WTC11 (cell line): ENCODE data around the gene AIG1. TPM values are rescaled to one million over a fixed set of nuclear protein-coding genes. Genes with fewer than 3 reads are reported as not detected.

ENCODE experiments used
- ATAC-seq: fragments of 200-7000 bp; cut with Tn5 transposase; 2 replicates; pipeline ENCODE4 v1.10.0; 2021; ENCODE audit warnings: mild to moderate bottlenecking, moderate library complexity
- CTCF ChIA-PET: fragments of 300-600 bp; sonication (Branson Sonifier 250); formaldehyde crosslinking; loops from one replicate; lab custom pipeline; 2021; ENCODE audit warnings: antibody characterized with exemption; lab: Charles Lee
- POLR2A ChIA-PET: fragments of 350-600 bp; sonication (Branson Sonifier 250); formaldehyde crosslinking; loops from one replicate; lab custom pipeline; 2021; ENCODE audit warnings: antibody characterized with exemption; lab: Charles Lee
- DNase-seq: peaks from one replicate; pipeline ENCODE4 v3.0.0; 2021; ENCODE audit warnings: low spot score
- H3K27ac Mint-ChIP-seq: 2 replicates; pipeline ENCODE4 v1.8.0; 2021; ENCODE audit warnings: mixed read lengths
- H3K27me3 Mint-ChIP-seq: 2 replicates; pipeline ENCODE4 v1.8.0; 2021; ENCODE audit warnings: low read depth, mild to moderate bottlenecking, moderate library complexity, mixed read lengths
- H3K36me3 Mint-ChIP-seq: 2 replicates; pipeline ENCODE4 v1.8.0; 2021; ENCODE audit warnings: mixed read lengths
- H3K4me1 Mint-ChIP-seq: 2 replicates; pipeline ENCODE4 v1.8.0; 2022; ENCODE audit warnings: mixed read lengths
- H3K4me3 Mint-ChIP-seq: 2 replicates; pipeline ENCODE4 v1.8.0; 2021; ENCODE audit warnings: mild to moderate bottlenecking, moderate library complexity, mixed read lengths
- H3K9me3 Mint-ChIP-seq: 2 replicates; pipeline ENCODE4 v1.8.0; 2021; ENCODE audit warnings: mixed read lengths
- ATF3 ChIP-seq: sonication (generic); formaldehyde crosslinking; conservative IDR thresholded peaks from 2 replicates; pipeline ENCODE4 v1.8.1; 2022; ENCODE audit warnings: mild to moderate bottlenecking, missing genetic modification reagents
- CTCF ChIP-seq: fragments of 200-600 bp; IDR thresholded peaks from 2 replicates; pipeline ENCODE4 v1.8.0; 2022; ENCODE audit warnings: antibody characterized with exemption
- GTF2I ChIP-seq: fragments of 250-450 bp; sonication (Bioruptor Pico); conservative IDR thresholded peaks from 2 replicates; pipeline ENCODE4 v1.4.0; 2021; ENCODE audit warnings: mild to moderate bottlenecking
- HMGA2 ChIP-seq: fragments of 250-450 bp; sonication (Bioruptor Pico); IDR thresholded peaks from 2 replicates; pipeline ENCODE4 v1.4.0; 2021; ENCODE audit warnings: mild to moderate bottlenecking, moderate library complexity
- HMGXB4 ChIP-seq: sonication (generic); formaldehyde crosslinking; IDR thresholded peaks from 2 replicates; pipeline ENCODE4 v1.8.1; 2023; ENCODE audit warnings: mild to moderate bottlenecking, moderate library complexity, missing genetic modification reagents
- MYBL2 ChIP-seq: sonication (generic); formaldehyde crosslinking; IDR thresholded peaks from 2 replicates; pipeline ENCODE4 v1.8.1; 2023; ENCODE audit warnings: mild to moderate bottlenecking, moderate library complexity, missing genetic modification reagents
- PRRX2 ChIP-seq: fragments of 250-450 bp; sonication (Bioruptor Pico); IDR thresholded peaks from 2 replicates; pipeline ENCODE4 v1.8.0; 2021; ENCODE audit warnings: mild to moderate bottlenecking
- SMAD3 ChIP-seq: sonication (generic); formaldehyde crosslinking; IDR thresholded peaks from 2 replicates; pipeline ENCODE4 v1.8.0; 2022; ENCODE audit warnings: missing genetic modification reagents, mild to moderate bottlenecking, borderline replicate concordance
- SP1 ChIP-seq: sonication (generic); formaldehyde crosslinking; conservative IDR thresholded peaks from 2 replicates; pipeline ENCODE4 v1.8.1; 2022; ENCODE audit warnings: missing genetic modification reagents
- ZNF219 ChIP-seq: sonication (generic); formaldehyde crosslinking; IDR thresholded peaks from 2 replicates; pipeline ENCODE4 v1.8.0; 2023; ENCODE audit warnings: missing genetic modification reagents, mild to moderate bottlenecking, borderline replicate concordance
- ZNF416 ChIP-seq: fragments of 250-450 bp; sonication (Bioruptor Pico); IDR thresholded peaks from 2 replicates; pipeline ENCODE4 v1.9.0; 2021; ENCODE audit warnings: mild to moderate bottlenecking, inconsistent platforms
- ZNF671 ChIP-seq: fragments of 250-450 bp; sonication (Bioruptor Pico); IDR thresholded peaks from 2 replicates; pipeline ENCODE4 v1.8.0; 2021; ENCODE audit warnings: mild to moderate bottlenecking
- total RNA-seq: library from RNA; stranded (reverse); gene quantifications from 3 replicates; pipeline ENCODE4 v1.2.3, GENCODE V29; 2021
- TF ChIP-seq, protein P1 (sequence below): sonication (generic); formaldehyde crosslinking; IDR thresholded peaks from 2 replicates; pipeline ENCODE4 v1.8.1; 2022; ENCODE audit warnings: low read depth, missing genetic modification reagents, borderline replicate concordance
- TF ChIP-seq, protein P2 (sequence below): fragments of 250-450 bp; sonication (Bioruptor Pico); IDR thresholded peaks from 2 replicates; pipeline ENCODE4 v1.9.0; 2021; ENCODE audit warnings: mild to moderate bottlenecking, borderline replicate concordance
- TF ChIP-seq, protein P3 (sequence below): fragments of 250-450 bp; sonication (Bioruptor Pico); conservative IDR thresholded peaks from 2 replicates; pipeline ENCODE4 v1.9.0; 2021; ENCODE audit warnings: mild to moderate bottlenecking
- TF ChIP-seq, protein P4 (sequence below): sonication (generic); formaldehyde crosslinking; IDR thresholded peaks from 2 replicates; pipeline ENCODE4 v1.8.1; 2023; ENCODE audit warnings: mild to moderate bottlenecking, missing genetic modification reagents

Gene AIG1
- total RNA-seq, 1 experiment from 2014 or later, result 38.8 TPM

DNA sequence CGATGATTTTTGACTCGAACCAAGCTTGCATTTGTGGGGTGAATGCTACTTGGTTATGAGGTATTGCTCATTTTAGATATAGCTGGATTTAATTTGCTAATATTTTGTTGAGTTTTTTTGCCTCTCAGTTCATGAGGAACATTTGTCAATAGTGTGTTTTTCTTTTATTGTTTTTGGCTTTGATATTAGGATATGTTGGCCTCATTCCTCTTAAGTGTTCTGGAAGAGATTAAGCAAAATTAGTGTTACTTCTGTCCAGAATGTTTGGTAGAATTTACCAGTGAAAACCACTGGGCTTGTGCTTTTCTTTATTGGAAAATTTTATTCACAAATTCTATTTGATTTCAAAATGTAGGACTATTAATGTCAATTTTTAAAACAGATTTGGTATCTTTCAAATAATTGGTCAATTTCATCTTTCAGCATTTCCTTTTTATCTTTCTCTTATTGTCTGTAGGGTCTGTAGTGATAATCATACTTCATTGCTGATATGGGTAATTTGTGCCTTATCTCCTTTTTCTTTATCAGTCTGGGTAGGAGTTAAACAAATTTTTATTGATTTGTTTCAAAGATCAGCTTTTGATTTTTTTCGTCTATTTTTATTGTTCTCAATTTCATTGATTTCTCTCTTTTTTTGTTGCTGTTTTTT lies 14.1 kb downstream of the AIG1 start:
- Mint-ChIP-seq H3K4me1 (peaks cover 13% of the 10 kb centered on the region), H3K4me3 (no peak overlapping the region), H3K27ac (no peak overlapping the region), H3K9me3 (peaks cover 17% of the 10 kb centered on the region), H3K36me3 (peaks cover 7% of the 10 kb centered on the region), H3K27me3 (no peaks in the 10 kb centered on the region)
- CTCF ChIA-PET, result no interaction called here
- POLR2A ChIA-PET, result no interaction called here
- TF ChIP-seq ZNF219, result no peak
- no peak for TF ChIP-seq SP1 (CRISPR knock-in tag)
- TF ChIP-seq PRRX2 (CRISPR knock-in tag), result no peak
- no peak for TF ChIP-seq MYBL2 (CRISPR knock-in tag)
- TF ChIP-seq CTCF, result no peak
- TF ChIP-seq ATF3 (CRISPR knock-in tag), result no peak
- TF ChIP-seq, protein P1, sequence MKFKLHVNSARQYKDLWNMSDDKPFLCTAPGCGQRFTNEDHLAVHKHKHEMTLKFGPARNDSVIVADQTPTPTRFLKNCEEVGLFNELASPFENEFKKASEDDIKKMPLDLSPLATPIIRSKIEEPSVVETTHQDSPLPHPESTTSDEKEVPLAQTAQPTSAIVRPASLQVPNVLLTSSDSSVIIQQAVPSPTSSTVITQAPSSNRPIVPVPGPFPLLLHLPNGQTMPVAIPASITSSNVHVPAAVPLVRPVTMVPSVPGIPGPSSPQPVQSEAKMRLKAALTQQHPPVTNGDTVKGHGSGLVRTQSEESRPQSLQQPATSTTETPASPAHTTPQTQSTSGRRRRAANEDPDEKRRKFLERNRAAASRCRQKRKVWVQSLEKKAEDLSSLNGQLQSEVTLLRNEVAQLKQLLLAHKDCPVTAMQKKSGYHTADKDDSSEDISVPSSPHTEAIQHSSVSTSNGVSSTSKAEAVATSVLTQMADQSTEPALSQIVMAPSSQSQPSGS (CRISPR knock-in tag), result no peak
- TF ChIP-seq, protein P2, sequence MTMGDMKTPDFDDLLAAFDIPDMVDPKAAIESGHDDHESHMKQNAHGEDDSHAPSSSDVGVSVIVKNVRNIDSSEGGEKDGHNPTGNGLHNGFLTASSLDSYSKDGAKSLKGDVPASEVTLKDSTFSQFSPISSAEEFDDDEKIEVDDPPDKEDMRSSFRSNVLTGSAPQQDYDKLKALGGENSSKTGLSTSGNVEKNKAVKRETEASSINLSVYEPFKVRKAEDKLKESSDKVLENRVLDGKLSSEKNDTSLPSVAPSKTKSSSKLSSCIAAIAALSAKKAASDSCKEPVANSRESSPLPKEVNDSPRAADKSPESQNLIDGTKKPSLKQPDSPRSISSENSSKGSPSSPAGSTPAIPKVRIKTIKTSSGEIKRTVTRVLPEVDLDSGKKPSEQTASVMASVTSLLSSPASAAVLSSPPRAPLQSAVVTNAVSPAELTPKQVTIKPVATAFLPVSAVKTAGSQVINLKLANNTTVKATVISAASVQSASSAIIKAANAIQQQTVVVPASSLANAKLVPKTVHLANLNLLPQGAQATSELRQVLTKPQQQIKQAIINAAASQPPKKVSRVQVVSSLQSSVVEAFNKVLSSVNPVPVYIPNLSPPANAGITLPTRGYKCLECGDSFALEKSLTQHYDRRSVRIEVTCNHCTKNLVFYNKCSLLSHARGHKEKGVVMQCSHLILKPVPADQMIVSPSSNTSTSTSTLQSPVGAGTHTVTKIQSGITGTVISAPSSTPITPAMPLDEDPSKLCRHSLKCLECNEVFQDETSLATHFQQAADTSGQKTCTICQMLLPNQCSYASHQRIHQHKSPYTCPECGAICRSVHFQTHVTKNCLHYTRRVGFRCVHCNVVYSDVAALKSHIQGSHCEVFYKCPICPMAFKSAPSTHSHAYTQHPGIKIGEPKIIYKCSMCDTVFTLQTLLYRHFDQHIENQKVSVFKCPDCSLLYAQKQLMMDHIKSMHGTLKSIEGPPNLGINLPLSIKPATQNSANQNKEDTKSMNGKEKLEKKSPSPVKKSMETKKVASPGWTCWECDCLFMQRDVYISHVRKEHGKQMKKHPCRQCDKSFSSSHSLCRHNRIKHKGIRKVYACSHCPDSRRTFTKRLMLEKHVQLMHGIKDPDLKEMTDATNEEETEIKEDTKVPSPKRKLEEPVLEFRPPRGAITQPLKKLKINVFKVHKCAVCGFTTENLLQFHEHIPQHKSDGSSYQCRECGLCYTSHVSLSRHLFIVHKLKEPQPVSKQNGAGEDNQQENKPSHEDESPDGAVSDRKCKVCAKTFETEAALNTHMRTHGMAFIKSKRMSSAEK (CRISPR knock-in tag), result no peak
- TF ChIP-seq ZNF671 (CRISPR knock-in tag), result no peak
- TF ChIP-seq HMGA2, result no peak
- TF ChIP-seq GTF2I (CRISPR knock-in tag), result no peak
- no peak for TF ChIP-seq ZNF416
- TF ChIP-seq, protein P3, sequence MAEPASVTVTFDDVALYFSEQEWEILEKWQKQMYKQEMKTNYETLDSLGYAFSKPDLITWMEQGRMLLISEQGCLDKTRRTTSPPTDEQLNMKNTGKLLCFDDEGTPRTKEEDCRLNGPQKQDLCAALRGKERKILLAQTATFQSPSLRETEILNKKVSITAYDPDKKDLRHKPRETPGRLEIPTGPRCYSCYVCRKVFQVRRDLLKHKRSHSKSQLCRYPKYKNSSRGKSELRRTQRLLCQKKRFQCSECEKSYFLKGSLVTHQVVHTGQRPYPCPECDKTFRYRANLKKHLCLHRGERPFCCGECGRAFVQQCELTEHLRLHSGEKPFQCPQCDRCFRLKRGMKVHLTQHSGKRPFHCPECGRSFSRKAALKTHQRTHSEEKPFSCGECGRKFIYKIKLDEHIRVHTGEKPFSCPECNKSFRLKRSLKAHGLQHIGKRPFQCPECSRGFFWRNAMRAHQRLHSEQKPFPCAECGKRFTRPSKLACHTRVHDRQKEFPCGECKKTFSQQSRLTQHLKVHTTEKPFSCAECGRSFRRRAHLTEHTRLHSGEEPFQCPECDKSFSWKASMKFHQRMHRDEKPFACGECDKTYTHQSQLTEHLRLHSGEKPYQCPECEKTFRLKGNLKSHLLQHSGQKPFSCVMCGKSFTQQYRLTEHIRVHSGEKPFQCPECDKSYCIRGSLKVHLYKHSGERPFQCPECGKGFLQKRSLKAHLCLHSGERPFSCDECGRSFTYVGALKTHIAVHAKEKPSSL (CRISPR knock-in tag), result no peak
- no peak for TF ChIP-seq SMAD3
- TF ChIP-seq, protein P4, sequence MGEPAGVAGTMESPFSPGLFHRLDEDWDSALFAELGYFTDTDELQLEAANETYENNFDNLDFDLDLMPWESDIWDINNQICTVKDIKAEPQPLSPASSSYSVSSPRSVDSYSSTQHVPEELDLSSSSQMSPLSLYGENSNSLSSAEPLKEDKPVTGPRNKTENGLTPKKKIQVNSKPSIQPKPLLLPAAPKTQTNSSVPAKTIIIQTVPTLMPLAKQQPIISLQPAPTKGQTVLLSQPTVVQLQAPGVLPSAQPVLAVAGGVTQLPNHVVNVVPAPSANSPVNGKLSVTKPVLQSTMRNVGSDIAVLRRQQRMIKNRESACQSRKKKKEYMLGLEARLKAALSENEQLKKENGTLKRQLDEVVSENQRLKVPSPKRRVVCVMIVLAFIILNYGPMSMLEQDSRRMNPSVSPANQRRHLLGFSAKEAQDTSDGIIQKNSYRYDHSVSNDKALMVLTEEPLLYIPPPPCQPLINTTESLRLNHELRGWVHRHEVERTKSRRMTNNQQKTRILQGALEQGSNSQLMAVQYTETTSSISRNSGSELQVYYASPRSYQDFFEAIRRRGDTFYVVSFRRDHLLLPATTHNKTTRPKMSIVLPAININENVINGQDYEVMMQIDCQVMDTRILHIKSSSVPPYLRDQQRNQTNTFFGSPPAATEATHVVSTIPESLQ (CRISPR knock-in tag), result no peak
- no peak for TF ChIP-seq HMGXB4
- TF ChIP-seq, all 79 proteins: peak for 0
- no peak for ATAC-seq
- DNase-seq, result no peak
